HG03196 (cell line): ENCODE measurements around the gene CDH4.
"Not testable (repeated sequence)": the region's sequence is repeated elsewhere in the genome, so short reads cannot be mapped to it uniquely, and the experiment has no call there.

Source experiments
- ATAC-seq: cut with Tn5 transposase; IDR thresholded peaks from one replicate; pipeline ENCODE4 v1.9.1; 2021; ENCODE audit not compliant: unreplicated experiment

Gene CDH4

DNA sequence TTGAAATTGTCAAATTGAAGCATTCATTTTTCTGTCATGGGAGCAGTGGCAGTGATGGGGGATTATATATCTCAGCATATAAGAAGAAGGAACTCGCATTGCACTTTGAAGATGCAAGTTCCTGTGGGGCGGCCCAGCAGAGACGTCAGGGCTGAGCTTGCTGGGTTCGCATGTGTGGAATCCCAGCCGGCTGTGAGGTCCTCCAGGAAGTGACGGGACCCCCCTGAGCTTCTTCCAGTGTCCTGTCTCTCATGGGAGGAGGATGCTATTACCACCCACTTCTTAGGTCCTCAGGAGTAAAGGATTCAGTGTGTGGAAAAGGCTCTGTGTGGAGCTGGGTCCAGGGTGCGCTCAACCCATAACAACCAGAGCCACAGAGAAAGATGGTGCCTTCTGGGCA lies 201.2 kb downstream of the CDH4 start:
- ATAC-seq, result no peak

DNA sequence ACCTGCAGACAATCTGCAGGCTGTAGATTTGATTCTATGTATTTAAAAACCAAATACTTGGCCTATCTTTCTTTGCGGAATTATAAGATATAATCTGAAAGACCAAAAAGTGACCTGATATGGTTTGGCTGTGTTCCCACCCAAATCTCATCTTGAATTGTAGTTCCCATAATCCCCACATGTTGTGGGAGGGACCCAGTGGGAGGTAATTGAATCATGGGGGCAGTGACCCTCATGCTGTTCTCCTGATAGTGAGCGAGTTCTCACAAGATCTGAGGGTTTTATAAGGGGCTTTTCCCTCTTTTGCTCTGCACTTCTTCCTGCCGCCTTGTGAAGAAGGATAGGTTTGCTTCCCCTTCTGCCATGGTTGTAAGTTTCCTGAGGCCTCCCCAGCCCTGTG lies 201.6 kb downstream of the CDH4 start:
- ATAC-seq, result not testable (repeated sequence)

DNA sequence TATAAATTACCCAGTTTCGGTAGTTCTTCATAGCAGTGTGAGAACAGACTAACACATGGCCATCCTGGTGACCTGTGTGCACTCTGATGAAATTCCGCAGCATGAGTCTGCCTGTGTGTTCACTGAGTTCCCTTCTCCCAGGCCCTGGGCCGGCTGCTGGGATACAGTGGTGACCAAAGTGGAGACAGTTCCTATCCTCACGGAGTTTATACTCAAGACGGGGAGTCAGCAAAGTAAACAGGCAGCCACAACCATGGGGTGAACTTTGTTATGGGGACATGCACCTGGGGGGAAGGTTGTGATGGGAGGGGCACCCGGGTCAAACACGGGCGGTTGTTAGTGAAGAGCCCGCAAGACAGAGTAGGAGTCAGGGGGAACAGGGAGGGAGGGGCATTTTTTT lies 202.0 kb downstream of the CDH4 start:
- no peak for ATAC-seq

DNA sequence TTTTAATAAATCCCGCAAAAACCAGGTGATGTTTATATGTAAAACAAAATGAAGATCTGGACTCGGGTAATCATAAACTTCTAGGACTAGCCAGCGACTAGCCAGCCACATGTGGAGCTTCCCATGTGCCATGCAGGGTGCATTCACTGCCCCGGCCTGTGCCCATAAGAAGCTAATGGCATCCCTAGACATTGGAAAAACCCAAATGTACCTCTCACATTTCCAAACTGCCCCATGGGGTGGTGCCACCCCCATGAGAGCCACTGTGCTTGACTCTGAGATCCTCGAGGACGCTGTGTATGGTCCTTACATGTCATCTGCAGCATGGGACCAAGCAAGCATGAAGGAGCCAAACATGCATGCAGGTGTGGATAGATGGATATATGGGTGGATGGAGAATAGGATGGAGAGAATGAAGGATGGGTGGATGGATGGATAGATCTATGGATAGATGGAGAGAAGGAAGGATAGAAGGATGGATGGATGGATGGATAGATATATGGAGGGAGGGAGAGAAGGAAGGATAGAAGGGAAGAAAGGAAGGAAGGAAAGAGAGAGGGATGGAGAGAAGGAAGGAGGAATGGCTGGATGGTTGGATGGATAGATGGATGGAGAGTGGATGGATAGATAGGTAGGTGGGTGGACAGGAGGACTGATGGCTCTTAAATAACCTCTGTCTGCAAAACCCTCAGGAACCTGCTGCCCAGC lies 203.6 kb downstream of the CDH4 start:
- ATAC-seq, result no peak

DNA sequence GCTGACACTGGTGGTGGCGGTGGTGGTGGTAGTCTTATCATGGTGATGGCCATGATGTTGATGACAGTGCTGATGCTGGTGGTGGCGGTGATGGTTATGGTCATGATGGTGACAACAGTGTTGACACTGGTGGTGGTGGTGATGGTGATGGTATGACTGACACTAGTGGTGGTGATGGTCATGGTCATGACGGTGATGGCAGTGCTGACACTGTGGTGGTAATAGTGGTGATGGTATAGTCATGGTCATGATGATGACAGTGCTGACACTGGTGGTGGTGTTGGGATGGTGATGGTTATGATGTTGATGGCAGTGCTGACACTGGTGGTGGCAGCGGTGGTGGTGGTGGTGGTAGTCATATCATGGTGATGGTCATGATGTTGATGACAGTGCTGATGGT lies 205.7 kb downstream of the CDH4 start:
- no peak for ATAC-seq

DNA sequence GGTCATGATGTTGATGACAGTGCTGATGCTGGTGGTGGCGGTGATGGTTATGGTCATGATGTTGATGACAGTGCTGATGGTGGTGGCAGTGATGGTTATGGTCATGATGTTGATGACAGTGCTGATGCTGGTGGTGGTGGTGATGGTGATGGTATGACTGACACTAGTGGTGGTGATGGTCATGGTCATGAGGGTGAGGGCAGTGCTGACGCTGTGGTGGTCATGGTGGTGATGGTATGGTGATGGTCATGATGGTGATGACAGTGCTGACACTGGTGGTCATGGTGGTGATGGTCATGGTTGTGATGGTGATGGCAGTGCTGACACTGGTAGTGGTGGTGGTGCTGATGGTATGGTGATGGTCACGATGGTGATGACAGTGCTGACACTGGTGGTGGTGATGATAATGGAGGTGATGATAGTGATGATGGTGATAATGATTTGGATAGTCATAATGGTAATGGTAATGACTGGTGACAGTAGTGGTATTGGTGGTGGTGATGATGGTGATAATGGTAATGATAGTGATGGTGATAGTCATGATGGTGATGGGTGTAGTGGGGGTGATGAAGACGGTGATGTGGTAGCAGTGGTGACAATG lies 206.2 kb downstream of the CDH4 start:
- no peak for ATAC-seq

DNA sequence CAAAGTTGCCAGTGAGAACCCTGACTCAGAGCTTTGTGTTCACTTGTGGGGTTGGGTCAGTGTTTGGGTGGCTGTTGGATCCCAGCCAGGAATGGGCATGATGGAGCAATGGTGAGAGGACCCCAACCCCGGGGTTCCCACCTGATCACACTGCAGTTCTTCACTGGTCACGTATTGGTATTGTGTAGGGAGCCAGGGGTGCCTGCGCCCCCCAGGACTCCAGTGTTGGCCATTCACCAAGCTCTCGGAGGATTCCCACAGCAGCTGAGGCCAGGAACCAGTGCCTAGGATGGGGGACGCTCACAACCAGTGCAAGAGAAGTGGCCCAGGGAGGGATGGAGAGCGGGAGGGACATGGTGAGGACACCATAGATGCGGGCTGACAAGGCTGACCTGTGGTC lies 207.2 kb downstream of the CDH4 start:
- no peak for ATAC-seq

DNA sequence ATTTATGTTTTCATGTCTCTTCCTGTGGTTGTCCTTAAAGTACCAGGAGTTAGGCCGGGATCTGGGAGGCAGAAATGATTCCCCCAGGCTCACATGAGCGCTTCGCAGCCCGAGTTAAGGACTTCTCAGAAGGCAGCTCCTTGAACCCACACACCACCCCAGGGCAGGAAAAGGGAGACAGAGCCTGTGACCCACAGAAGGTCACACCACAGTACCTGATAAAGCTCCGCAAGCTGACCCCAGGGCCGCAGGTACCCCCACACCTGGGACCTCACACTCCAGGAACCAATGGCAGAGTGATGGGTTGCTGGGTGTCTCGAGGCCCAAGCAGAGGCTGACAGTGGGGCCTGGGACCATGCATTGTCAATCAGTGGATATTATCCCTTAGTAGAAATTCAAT lies 207.6 kb downstream of the CDH4 start:
- ATAC-seq, result no peak

DNA sequence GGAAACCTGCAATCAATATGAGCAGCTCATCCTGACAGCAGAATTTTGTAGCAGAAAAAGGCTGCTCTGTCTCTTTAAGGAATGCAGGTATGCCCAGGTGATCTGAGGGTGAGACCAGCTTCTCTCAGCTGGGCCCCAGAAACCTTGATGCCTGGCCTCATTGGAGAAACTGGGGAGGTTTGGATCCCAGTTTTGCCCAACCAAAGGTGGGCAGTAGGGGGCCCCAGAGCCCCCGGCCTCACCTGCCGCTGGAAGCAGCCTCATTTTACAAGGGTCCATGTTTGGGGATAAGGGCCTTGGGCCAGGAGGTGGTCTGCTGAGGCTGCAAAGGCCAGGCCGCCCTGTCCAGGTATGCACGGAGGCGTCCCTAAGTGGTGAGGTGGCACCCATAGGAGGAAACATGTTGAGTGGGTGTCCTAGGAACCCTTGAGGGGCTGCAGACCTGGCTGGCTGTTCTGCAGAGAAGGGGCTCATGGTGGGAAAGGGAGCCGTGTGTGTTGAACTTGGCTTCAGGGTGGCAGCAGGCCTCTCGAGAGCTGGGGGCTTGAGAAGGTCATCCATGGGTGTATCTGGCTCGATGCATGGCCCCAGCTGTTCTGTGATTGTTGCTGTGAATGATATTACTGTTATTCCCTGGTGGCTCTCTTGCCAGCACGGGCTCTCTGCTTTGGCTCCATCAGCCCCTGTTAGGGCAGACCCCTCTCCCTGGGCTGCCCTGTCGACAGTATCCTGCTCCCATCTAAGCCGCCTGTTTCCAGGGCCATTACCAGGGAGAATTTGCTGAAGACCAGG lies 208.4 kb downstream of the CDH4 start:
- ATAC-seq, result no peak

DNA sequence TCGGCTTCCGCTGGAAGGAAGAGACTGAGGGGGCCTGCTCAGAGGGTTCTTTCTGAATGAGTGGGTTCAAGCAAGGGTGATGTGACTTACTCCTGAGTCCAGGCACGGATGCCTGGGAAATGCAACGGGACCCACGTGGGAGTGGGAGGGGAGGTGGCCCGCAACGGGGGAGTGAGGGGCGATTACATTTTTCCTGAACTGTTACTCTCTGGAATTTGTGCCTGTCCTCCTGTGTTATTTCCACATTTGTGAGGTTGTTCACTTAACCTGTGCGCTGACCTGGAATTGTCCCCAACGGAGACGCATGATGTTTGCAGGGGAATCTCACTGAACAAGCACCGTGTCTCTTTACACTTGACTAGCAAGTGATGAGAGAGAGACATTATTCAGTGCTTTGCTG lies 209.4 kb downstream of the CDH4 start:
- no peak for ATAC-seq

DNA sequence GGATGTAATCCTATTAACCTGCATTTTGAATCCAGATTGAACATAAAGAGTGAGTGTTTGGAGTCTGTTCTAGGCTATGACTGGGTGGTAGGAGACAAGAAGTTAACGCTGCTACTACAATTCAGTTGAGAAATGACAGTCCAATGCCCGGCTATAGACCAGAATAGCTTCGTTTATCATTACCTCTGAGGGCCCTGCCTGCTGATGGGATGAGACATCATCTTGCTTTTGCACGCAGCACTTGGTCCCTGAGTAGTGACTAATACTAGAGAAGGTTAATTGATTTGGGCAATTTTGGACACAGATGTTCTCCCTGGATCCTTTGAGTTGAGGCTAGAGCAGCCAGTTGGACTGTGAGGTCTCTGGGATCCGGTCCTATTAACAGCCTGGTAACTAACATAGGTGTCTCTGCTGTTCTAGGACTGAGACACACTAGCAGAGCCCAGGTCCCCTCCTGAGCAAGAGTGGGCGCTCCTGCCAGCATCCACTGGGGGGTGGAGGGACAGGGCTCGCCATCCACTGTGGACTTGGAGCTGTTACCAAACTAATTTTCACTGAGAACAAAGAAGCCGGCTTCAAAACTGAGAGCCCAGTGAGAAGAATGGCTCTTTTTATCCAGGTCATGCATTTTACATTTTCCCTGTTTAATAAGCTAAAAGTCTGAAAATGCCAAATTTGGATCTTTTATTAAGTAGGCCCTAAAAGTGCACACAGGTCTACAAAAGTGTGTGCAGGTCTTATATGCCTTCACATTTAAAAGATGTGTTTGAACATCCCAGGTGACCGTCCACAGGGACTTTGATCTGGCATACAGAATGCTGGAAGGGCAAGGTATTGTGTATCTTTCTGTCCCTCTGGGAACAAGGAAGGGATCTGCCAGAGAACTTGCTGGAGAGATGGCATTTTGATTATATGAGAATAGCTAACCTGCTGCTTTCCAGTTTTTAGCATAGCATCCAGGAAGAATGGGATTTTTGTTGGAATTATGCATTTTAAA lies 212.5 kb downstream of the CDH4 start:
- ATAC-seq, result no peak

DNA sequence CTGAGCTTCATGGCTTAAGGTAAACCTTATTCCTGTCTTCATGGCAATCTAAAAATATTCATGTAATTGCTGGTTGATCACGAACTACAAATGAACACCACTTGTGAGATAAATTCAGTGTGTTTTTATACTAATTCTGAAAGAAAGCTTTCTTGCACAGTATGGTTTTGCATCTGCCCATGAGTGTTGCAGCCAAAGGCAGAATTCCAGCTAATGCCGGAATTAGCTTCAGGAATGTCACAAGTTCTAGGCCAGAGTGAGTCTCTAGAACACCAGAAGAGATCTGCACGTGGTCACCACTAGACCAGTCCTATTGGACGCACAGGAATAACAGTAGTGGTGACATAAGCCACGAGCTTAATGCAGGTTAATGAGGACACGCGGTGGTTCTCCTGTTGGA lies 223.7 kb downstream of the CDH4 start:
- ATAC-seq, result no peak

DNA sequence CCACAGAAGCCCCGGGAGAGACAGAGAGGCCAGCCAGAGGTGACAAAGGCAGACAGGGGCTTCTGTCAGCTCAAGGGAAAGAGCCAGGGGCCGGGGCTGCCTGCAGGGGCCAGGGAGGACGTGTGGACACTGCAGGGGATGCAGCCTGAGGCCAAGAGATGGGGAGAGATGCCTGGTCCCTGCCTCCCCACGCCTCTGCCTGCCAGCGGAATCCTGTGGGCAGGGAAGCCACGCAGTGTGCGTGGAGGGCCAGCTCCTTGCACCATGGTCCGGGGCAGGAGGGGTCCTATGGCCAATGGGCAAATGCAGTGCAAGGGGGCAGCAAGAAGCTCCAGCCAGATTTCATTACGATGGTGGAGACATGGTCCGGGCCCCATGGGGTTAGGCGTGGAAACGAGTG lies 224.9 kb downstream of the CDH4 start:
- no peak for ATAC-seq

DNA sequence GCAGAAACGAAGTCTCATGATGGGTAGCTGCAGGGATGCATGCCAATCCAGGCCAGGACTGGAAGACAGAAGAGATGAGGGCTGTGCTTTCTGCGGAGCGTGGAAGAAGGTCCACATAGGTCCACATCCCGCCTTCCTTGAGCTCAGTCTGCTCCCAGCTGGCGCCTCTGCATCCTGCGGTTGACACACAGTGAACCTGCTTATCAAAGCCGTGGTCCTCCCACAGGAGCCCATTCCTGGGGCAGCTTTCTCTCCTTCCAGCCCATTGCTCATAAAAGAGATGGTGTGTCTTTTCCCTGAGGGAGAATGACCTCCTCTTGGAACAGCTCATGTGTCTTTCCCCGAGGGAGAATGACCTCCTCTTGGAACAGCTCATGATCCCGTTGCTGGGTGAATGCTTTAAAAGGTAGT lies 225.4 kb downstream of the CDH4 start:
- no peak for ATAC-seq

DNA sequence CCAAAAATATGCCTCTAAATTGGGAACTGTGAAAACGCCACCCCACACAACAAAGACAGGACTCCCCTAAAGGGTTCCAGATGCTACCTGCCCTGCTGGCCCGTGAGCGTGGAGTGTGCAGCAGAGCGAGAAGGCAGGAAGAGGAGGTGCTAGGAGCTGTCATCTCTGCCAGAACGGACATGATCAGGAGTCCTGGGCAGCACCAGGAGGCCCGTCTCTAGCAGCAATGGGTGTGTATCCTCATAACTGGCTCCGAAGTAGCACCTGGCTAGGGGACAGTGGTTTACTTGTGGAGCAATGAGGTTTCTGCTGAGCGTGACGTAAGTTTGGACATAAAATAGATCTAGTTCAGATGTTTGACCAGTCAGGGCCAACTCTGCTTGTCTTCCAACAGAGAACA lies 226.0 kb downstream of the CDH4 start:
- ATAC-seq, result no peak

DNA sequence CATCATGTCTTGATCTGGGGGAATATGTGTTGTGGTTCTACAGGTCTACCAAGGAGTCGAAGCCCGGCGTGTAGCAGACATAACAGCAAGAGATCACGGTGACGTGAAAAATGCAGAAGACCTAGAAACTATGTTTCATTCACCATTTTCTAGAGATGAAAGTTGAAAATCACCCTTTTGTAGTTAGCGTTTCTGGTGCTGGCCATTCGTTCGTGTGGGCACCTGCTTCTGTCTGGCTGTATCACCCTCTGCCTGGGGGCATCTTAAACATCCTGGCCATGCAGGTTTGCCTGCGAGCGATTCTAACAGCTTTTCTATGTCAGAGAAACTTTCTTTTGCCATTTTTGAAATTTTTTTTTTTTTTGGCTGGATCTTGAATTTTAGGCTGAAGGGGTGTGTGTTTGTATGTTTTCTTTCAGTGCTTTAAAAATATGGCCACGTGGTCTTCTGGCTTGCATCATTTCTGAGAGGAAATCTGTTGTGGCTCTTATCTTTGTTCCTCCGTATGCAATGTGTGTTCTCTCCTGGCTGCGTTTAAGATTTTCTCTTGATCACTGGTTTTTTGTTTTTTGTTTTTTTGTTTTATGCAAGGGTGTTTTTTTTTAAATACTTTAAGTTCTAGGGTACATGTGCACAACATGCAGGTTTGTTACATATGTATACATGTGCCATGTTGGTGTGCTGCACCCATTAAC lies 226.7 kb downstream of the CDH4 start:
- no peak for ATAC-seq

DNA sequence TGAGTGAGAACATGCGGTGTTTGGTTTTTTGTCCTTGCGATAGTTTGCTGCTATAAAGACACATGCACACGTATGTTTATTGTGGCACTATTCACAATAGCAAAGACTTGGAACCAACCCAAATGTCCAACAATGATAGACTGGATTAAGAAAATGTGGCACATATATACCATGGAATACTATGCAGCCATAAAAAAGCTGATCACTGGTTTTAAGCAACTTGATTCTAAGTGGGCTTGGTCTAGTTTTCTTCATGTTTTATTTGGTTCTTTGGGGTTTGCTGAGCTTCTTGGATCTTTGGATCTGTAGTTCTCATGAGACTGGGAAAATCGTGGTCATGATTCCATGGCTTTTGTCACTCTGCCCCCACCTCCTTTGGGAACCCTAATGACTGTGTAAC lies 227.4 kb downstream of the CDH4 start:
- ATAC-seq, result not testable (repeated sequence)

DNA sequence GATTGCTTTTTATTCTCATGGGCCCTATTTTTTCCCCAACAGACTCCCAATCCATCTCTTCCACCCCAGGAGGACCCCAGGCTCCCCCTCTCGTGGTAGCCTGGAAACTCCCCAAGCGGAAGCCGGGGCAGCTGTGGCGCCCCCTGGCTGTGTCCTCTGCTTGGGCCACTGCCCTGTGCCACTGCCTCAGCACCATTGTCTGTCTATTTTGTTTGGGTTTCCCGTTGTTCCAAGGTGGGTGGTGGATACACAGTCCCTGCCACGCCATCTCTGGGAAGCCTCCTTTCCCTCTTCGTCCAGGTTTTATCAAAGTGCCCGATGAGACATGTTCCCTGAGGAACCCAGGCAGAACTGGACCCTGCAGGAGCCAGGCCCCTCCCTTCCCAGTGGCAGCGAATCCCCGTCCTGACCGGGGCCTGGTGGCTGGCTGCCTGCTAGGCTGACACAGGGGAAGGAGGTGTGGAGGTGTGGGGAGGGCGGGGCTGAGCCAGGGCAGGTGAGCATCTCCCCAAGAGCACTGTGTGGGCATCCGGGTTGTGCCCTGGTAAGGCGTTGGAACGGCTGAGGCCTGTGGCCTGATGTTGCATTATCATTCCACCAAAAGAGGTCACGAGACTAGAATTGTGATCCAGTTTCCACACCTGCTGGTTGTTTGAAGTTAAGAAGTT lies 228.2 kb downstream of the CDH4 start:
- no peak for ATAC-seq

DNA sequence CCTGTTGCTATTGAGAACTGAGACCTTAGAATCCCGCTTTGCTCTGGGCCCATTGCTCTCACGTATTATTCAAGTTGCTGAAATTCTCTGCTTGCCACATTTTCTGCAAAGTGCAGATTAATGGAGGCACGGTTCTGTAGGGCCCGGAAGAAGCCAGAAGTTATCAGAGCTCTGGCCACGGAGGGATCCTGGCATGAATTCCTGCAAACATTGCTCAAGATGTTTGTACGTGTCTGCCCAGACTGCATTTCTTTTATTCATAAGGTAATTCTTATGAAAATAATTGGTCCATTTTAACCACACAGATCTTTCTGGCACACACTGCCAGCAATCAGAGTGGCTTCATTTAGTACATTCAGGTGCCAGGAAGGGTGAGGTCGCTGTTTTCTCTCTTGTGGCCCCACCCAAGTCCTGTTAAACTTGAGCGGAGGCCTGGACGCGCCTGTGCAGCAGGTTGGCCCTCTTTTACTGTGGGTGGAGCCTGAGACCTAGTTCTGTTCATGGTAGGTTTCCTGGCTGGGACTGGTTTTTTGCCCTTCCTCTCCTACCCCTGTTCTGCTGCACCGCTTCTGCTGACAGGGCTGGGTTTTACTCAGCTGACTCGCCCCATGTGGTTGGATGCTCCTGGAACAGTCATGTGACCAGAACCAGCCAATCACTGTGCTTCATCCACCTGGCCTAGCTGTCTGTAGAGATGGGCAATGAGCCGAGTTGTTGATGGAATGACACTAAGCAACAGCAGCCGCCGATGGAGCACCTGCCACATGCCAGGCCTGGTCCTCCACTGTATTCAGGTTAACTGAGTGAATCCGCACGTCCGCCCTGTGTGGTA lies 230.2 kb downstream of the CDH4 start:
- ATAC-seq, result no peak
